ENCODE results near the gene CARD11.

The CARD11 gene

DNA sequence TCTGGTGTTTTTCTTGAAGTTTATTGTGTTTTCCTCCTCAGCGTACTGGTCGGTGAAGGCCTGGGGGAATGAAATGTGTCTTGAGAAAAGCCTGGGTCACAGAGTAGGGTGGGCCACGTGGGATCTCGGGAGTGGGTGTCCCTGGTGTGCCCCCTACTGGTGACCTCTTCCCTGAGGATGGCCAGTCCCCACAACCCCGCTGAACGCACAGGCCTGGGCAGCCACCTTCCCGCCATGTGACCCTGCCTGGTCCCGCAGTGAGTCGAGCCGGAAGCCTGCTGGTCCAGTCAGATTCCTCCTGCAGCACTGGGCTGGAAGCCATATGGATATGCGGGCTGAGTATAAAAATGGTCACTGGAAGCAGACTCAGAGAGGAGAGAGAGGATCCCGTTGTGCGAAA lies 146.6 kb downstream of the CARD11 start:
- 96% methylated on average over 10 of the region's 13 CpGs for WGBS (ENCODE audit: insufficient coverage)
- ChIA-PET POLR2A (no interaction called here), CTCF (no interaction called here)
- DNase-seq: no peak
- Histone ChIP-seq H3K27ac (ENCODE audit: insufficient read depth in 1 of 2, low read depth in 1 of 2, low read length in 2 of 2, poor library complexity in 1 of 2, severe bottlenecking in 2 of 2) (no peak overlapping the region), H3K36me3 (ENCODE audit: control insufficient read depth in 4 of 4, insufficient read depth in 4 of 4, low read length in 3 of 4) (no peaks in the 10 kb centered on the region), H3K4me3 (ENCODE audit: control insufficient read depth in 1 of 7, extremely low read depth in 1 of 7, insufficient read depth in 4 of 7, low read depth in 2 of 7, low read length in 6 of 7) (no peak overlapping the region), H3K4me1 (ENCODE audit: control extremely low read depth in 1 of 4, control insufficient read depth in 4 of 4, insufficient read depth in 4 of 4, low read length in 3 of 4) (peaks cover 0 to 19% (median 17%) of the 10 kb centered on the region in 4 experiments), H3K9me3 (ENCODE audit: control extremely low read depth in 1 of 5, control insufficient read depth in 4 of 5, insufficient read depth in 2 of 5, low read depth in 1 of 5, low read length in 4 of 5) (no peaks in the 10 kb centered on the region), H3K27me3 (replicated peaks in 2 of 5; ENCODE audit: control insufficient read depth in 4 of 5, insufficient read depth in 5 of 5, low read length in 4 of 5) (no peaks in the 10 kb centered on the region)

- 100% methylated on average over 2 of the region's 10 CpGs for WGBS (ENCODE audit: insufficient coverage)
- no peaks in the 10 kb centered on the region for H3K9me3 ChIP-seq (ENCODE audit: control extremely low read depth in 1 of 5, control insufficient read depth in 4 of 5, insufficient read depth in 2 of 5, low read depth in 1 of 5, low read length in 4 of 5)
- no peaks in the 10 kb centered on the region for H3K36me3 ChIP-seq (ENCODE audit: control insufficient read depth in 4 of 4, insufficient read depth in 4 of 4, low read length in 3 of 4)
- no peak overlapping the region for H3K4me3 ChIP-seq (ENCODE audit: control insufficient read depth in 1 of 7, extremely low read depth in 1 of 7, insufficient read depth in 4 of 7, low read depth in 2 of 7, low read length in 6 of 7)
- H3K27ac ChIP-seq (ENCODE audit: insufficient read depth in 1 of 2, low read depth in 1 of 2, low read length in 2 of 2, poor library complexity in 1 of 2, severe bottlenecking in 2 of 2): no peak overlapping the region
- no peaks in the 10 kb centered on the region for H3K27me3 ChIP-seq (replicated peaks in 2 of 5; ENCODE audit: control insufficient read depth in 4 of 5, insufficient read depth in 5 of 5, low read length in 4 of 5)
- CTCF ChIA-PET: no interaction called here
- peaks cover 0 to 19% (median 17%) of the 10 kb centered on the region in 4 experiments for H3K4me1 ChIP-seq (ENCODE audit: control extremely low read depth in 1 of 4, control insufficient read depth in 4 of 4, insufficient read depth in 4 of 4, low read length in 3 of 4)
- POLR2A ChIA-PET: no interaction called here
- no peak for DNase-seq
These were observed 147.5 kb downstream of the CARD11 start for GRCh38 chr7:2896131-2896530.

DNA sequence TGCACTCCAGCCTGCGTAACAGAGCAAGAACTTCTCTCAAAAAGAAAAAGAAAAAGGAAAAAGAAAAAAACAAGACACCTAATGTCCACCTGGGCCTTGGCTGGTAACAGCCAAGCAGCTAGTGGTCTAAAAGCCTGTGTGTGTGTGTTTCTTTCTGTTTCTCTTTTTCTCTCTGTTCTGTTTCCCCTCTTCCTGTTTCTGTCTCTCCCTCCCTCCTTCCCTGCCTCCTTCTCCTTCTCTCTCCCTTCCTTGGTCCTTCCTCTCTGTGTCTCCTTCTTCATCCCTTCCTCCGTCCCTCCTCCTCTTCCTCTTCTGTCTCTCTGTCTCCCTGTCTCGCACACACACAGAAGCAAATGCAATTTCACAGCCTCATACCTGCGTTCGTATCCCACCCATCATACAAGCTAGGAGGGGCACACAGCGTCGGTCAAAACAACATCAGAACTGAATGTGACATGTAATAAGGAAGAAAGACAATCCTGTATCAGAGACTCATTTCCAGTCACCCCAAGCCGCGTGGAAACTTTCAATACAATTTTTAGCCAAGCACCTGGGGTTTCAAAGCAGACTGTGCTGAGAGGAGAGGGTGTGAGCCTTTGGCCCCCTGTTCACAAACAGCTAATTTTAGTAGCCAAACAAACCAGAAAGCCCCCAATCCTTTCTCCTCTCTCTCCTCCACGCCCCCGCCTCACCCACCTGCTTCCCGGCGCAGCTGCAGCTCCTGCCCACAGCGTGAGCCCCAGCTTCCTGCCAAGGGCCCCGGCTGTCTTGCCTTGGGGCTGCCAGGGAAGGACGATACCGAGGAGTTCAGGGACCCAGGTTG lies 149.3 kb downstream of the CARD11 start:
- peak; percentile 35 to 88 (median 85) for DNase-seq
- Histone ChIP-seq H3K9me3 (ENCODE audit: control extremely low read depth in 1 of 5, control insufficient read depth in 4 of 5, insufficient read depth in 2 of 5, low read depth in 1 of 5, low read length in 4 of 5) (no peaks in the 10 kb centered on the region), H3K4me3 (ENCODE audit: control insufficient read depth in 1 of 7, extremely low read depth in 1 of 7, insufficient read depth in 4 of 7, low read depth in 2 of 7, low read length in 6 of 7) (peak overlapping the region in 5 of 7 experiments; percentile 23 to 64 (median 56)), H3K4me1 (ENCODE audit: control extremely low read depth in 1 of 4, control insufficient read depth in 4 of 4, insufficient read depth in 4 of 4, low read length in 3 of 4) (peaks cover 0 to 19% (median 17%) of the 10 kb centered on the region in 4 experiments), H3K27ac (ENCODE audit: insufficient read depth in 1 of 2, low read depth in 1 of 2, low read length in 2 of 2, poor library complexity in 1 of 2, severe bottlenecking in 2 of 2) (peak overlapping the region in 1 of 2 experiments; percentile 49), H3K27me3 (replicated peaks in 2 of 5; ENCODE audit: control insufficient read depth in 4 of 5, insufficient read depth in 5 of 5, low read length in 4 of 5) (no peaks in the 10 kb centered on the region), H3K36me3 (ENCODE audit: control insufficient read depth in 4 of 4, insufficient read depth in 4 of 4, low read length in 3 of 4) (no peaks in the 10 kb centered on the region)
- ChIA-PET POLR2A (interaction anchor here (1.0 kb wide), 1 partner anchor 24 kb away, joined by 3 read pairs; no protein-coding TSS in a partner anchor), CTCF (interaction anchor here (0.6 to 1.9 kb wide), 8 partner anchors 26 to 261 kb away, joined by 3 to 6 read pairs (median 3); no protein-coding TSS in a partner anchor)
- WGBS (ENCODE audit: insufficient coverage): 6% methylated on average over 8 of the region's 17 CpGs

DNA sequence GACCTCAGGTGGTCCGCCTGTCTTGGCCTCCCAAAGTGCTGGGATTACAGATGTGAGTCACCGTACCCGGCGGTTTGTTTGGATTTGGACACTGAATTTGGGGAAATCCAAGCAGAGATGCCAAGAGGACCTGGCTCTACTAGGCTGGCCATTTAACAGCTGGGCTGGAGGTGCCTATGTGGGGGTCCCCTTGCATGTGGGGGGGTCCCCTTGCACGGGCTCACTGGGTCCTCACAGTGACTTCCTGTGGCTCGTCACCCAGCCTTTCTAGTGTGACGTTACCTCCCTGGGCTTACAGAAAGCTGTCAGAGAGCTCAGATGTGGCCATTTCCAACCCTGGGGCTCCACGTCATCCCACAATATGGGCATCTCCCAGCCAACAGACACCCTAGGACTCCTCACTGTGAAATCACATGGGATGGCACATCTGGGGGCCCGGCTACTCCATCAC lies 150.2 kb downstream of the CARD11 start:
- ChIA-PET POLR2A (no interaction called here), CTCF (interaction anchor here (1.8 to 1.9 kb wide), 2 partner anchors 28 to 64 kb away, joined by 3 to 4 read pairs; no protein-coding TSS in a partner anchor)
- H3K27me3 ChIP-seq (replicated peaks in 2 of 5; ENCODE audit: control insufficient read depth in 4 of 5, insufficient read depth in 5 of 5, low read length in 4 of 5): no peaks in the 10 kb centered on the region
- WGBS (ENCODE audit: insufficient coverage): 80% methylated on average over 5 of the region's 9 CpGs
- H3K9me3 ChIP-seq (ENCODE audit: control extremely low read depth in 1 of 5, control insufficient read depth in 4 of 5, insufficient read depth in 2 of 5, low read depth in 1 of 5, low read length in 4 of 5): no peaks in the 10 kb centered on the region
- no peaks in the 10 kb centered on the region for H3K36me3 ChIP-seq (ENCODE audit: control insufficient read depth in 4 of 4, insufficient read depth in 4 of 4, low read length in 3 of 4)
- no peak for DNase-seq
- H3K4me3 ChIP-seq (ENCODE audit: control insufficient read depth in 1 of 7, extremely low read depth in 1 of 7, insufficient read depth in 4 of 7, low read depth in 2 of 7, low read length in 6 of 7): no peak overlapping the region
- H3K4me1 ChIP-seq (ENCODE audit: control extremely low read depth in 1 of 4, control insufficient read depth in 4 of 4, insufficient read depth in 4 of 4, low read length in 3 of 4): peaks cover 0 to 19% (median 17%) of the 10 kb centered on the region in 4 experiments
- no peak overlapping the region for H3K27ac ChIP-seq (ENCODE audit: insufficient read depth in 1 of 2, low read depth in 1 of 2, low read length in 2 of 2, poor library complexity in 1 of 2, severe bottlenecking in 2 of 2)

- Histone ChIP-seq H3K4me3 (ENCODE audit: control insufficient read depth in 1 of 7, extremely low read depth in 1 of 7, insufficient read depth in 4 of 7, low read depth in 2 of 7, low read length in 6 of 7) (no peak overlapping the region), H3K36me3 (ENCODE audit: control insufficient read depth in 4 of 4, insufficient read depth in 4 of 4, low read length in 3 of 4) (no peaks in the 10 kb centered on the region), H3K27ac (ENCODE audit: insufficient read depth in 1 of 2, low read depth in 1 of 2, low read length in 2 of 2, poor library complexity in 1 of 2, severe bottlenecking in 2 of 2) (no peak overlapping the region), H3K4me1 (ENCODE audit: control extremely low read depth in 1 of 4, control insufficient read depth in 4 of 4, insufficient read depth in 4 of 4, low read length in 3 of 4) (peaks cover 0 to 19% (median 17%) of the 10 kb centered on the region in 4 experiments), H3K9me3 (ENCODE audit: control extremely low read depth in 1 of 5, control insufficient read depth in 4 of 5, insufficient read depth in 2 of 5, low read depth in 1 of 5, low read length in 4 of 5) (no peaks in the 10 kb centered on the region), H3K27me3 (replicated peaks in 2 of 5; ENCODE audit: control insufficient read depth in 4 of 5, insufficient read depth in 5 of 5, low read length in 4 of 5) (no peaks in the 10 kb centered on the region)
- ChIA-PET POLR2A (interaction anchor here (0.6 kb wide), 1 partner anchor 81 kb away, joined by 3 read pairs; no protein-coding TSS in a partner anchor), CTCF (interaction anchor here (1.9 kb wide), 1 partner anchor 29 kb away, joined by 4 read pairs; no protein-coding TSS in a partner anchor)
- 90% methylated on average over 5 of the region's 8 CpGs for WGBS (ENCODE audit: insufficient coverage)
- DNase-seq: no peak
These were observed 151.1 kb downstream of the CARD11 start for GRCh38 chr7:2892549-2892948.

DNA sequence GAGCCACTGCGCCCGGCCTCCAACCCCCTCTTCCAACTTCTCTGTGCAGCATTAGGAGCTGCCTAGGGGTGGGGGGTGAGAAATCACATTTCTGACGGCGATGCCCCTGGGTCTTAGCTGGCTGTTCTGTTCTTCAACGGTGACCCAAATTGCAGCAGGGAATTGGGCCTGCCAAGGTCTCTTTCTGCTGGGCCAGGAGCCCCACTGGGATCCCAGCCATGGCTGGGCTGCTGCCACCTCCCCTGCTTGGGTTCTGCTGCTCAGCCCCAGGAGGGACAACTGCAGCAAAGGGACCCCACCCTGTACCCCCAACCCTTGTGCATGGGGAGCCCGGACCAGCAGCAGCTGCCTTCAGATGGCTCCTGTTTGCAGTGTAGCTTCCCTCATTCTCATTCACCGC lies 155.9 kb downstream of the CARD11 start:
- DNase-seq: no peak
- ChIA-PET CTCF (interaction anchor here (0.8 to 2.4 kb wide), 16 partner anchors 9 to 546 kb away, joined by 3 to 12 read pairs (median 4); no protein-coding TSS in a partner anchor), POLR2A (no interaction called here)
- H3K27ac ChIP-seq (ENCODE audit: insufficient read depth in 1 of 2, low read depth in 1 of 2, low read length in 2 of 2, poor library complexity in 1 of 2, severe bottlenecking in 2 of 2): no peak overlapping the region
- no peaks in the 10 kb centered on the region for H3K36me3 ChIP-seq (ENCODE audit: control insufficient read depth in 4 of 4, insufficient read depth in 4 of 4, low read length in 3 of 4)
- 84% methylated on average over 5 of the region's 7 CpGs for WGBS (ENCODE audit: insufficient coverage)
- H3K4me3 ChIP-seq (ENCODE audit: control insufficient read depth in 1 of 7, extremely low read depth in 1 of 7, insufficient read depth in 4 of 7, low read depth in 2 of 7, low read length in 6 of 7): no peak overlapping the region
- H3K4me1 ChIP-seq (ENCODE audit: control extremely low read depth in 1 of 4, control insufficient read depth in 4 of 4, insufficient read depth in 4 of 4, low read length in 3 of 4): peaks cover 0 to 13% (median 7%) of the 10 kb centered on the region in 4 experiments
- H3K9me3 ChIP-seq (ENCODE audit: control extremely low read depth in 1 of 5, control insufficient read depth in 4 of 5, insufficient read depth in 2 of 5, low read depth in 1 of 5, low read length in 4 of 5): no peaks in the 10 kb centered on the region
- no peaks in the 10 kb centered on the region for H3K27me3 ChIP-seq (replicated peaks in 2 of 5; ENCODE audit: control insufficient read depth in 4 of 5, insufficient read depth in 5 of 5, low read length in 4 of 5)

- 2% methylated on average over 6 of the region's 12 CpGs for WGBS (ENCODE audit: insufficient coverage)
- Histone ChIP-seq H3K27me3 (replicated peaks in 2 of 5; ENCODE audit: control insufficient read depth in 4 of 5, insufficient read depth in 5 of 5, low read length in 4 of 5) (no peaks in the 10 kb centered on the region), H3K36me3 (ENCODE audit: control insufficient read depth in 4 of 4, insufficient read depth in 4 of 4, low read length in 3 of 4) (no peaks in the 10 kb centered on the region), H3K27ac (ENCODE audit: insufficient read depth in 1 of 2, low read depth in 1 of 2, low read length in 2 of 2, poor library complexity in 1 of 2, severe bottlenecking in 2 of 2) (no peak overlapping the region), H3K4me1 (ENCODE audit: control extremely low read depth in 1 of 4, control insufficient read depth in 4 of 4, insufficient read depth in 4 of 4, low read length in 3 of 4) (peaks cover 0 to 21% (median 16%) of the 10 kb centered on the region in 4 experiments), H3K4me3 (ENCODE audit: control insufficient read depth in 1 of 7, extremely low read depth in 1 of 7, insufficient read depth in 4 of 7, low read depth in 2 of 7, low read length in 6 of 7) (no peak overlapping the region), H3K9me3 (ENCODE audit: control extremely low read depth in 1 of 5, control insufficient read depth in 4 of 5, insufficient read depth in 2 of 5, low read depth in 1 of 5, low read length in 4 of 5) (no peaks in the 10 kb centered on the region)
- peak; percentile 81 to 82 (median 82) for DNase-seq
- CTCF ChIA-PET: interaction anchor here (0.7 to 2.4 kb wide), 13 partner anchors 9 to 314 kb away, joined by 3 to 12 read pairs (median 3); no protein-coding TSS in a partner anchor
- POLR2A ChIA-PET: interaction anchor here (0.6 kb wide), 1 partner anchor 204 kb away, joined by 3 read pairs; no protein-coding TSS in a partner anchor
These were observed 156.8 kb downstream of the CARD11 start for GRCh38 chr7:2886900-2887299.

Measured in common myeloid progenitor, CD34-positive (primary cell).